Prostate gland (tissue), 2 donors: ENCODE measurements around the gene TMEM204. TPM values are rescaled to one million over a fixed set of nuclear protein-coding genes. Genes with fewer than 3 reads are reported as not detected.

Experiments
- DNase-seq: peaks from one replicate; pipeline ENCODE4 v3.0.0-alpha.2; 2019; ENCODE audit warnings: low spot score
- H3K27ac ChIP-seq, 2 donors: fragments of 200-600 bp; sonication (generic); 2 replicates each; pipeline ENCODE4 v1.5.1; 2017 to 2019
- H3K27me3 ChIP-seq: fragments of 200-600 bp; sonication (generic); replicated peaks from 2 replicates; pipeline ENCODE4 v1.5.1; 2019; ENCODE audit not compliant: insufficient read depth
- H3K36me3 ChIP-seq, 2 donors: fragments of 200-600 bp; sonication (generic); 1 replicate in 1 of 2; 2 replicates in 1 of 2; pipeline versions ENCODE4 v1.5.1 to v1.8.1; 2017 to 2019
- H3K4me1 ChIP-seq: fragments of 200-600 bp; sonication (generic); replicated peaks from 2 replicates; pipeline ENCODE4 v1.5.1; 2019
- H3K4me3 ChIP-seq, 2 donors: fragments of 200-600 bp; sonication (generic); 2 replicates each; pipeline ENCODE4 v1.5.1; 2017 to 2019
- H3K9me3 ChIP-seq: fragments of 200-600 bp; sonication (generic); 2 replicates; pipeline ENCODE4 v1.5.1; 2017
- CTCF ChIP-seq, 4 experiments: fragments of 200-600 bp in 2 of 4; fragments of 450-650 bp in 2 of 4; sonication (generic) in 2 of 4; IDR thresholded peaks; 1 replicate in 3 of 4; 2 replicates in 1 of 4; pipeline ENCODE4 v1.5.1; 2016 to 2019; ENCODE audit warnings: antibody characterized with exemption in 4 of 4, mild to moderate bottlenecking in 2 of 4, moderate library complexity in 2 of 4
- POLR2A ChIP-seq: fragments of 450-650 bp; IDR thresholded peaks from one replicate; pipeline ENCODE4 v1.6.1; 2016; ENCODE audit warnings: antibody characterized with exemption, mild to moderate bottlenecking
- POLR2AphosphoS5 ChIP-seq: sonication (generic); formaldehyde crosslinking; IDR thresholded peaks from one replicate; pipeline ENCODE4 v1.6.1; 2017; ENCODE audit warnings: antibody characterized with exemption
- WGBS: methylation state at CpG from one replicate; pipeline ENCODE4 v1.1.5; 2018; 5-methylcytosine and 5-hydroxymethylcytosine counted together
- intact Hi-C: fragments of 100-400 bp; cut with DNase I; formaldehyde crosslinking; loops from one replicate; pipeline ENCODE4 v1.14.2; 2022
- total RNA-seq, 2 donors: library from RNA; depleted of rRNA; stranded (reverse); fragments of >200 nt; gene quantifications; one replicate each; pipeline ENCODE4 v1.1.0, GENCODE V29; 2016

The TMEM204 gene
- total RNA-seq, 2 donors from 2014 or later, result 20.7 to 33.9 TPM

- Histone ChIP-seq H3K27ac (no peak overlapping the region), H3K4me1 (no peaks in the 10 kb centered on the region), H3K27me3 (no peaks in the 10 kb centered on the region), H3K4me3 (no peak overlapping the region), H3K36me3 (peaks cover 0 to 7% of the 10 kb centered on the region in 2 donors), H3K9me3 (no peaks in the 10 kb centered on the region)
- intact Hi-C loops, result no loop called here
- WGBS, result 88% methylated on average over 37 of the region's 38 CpGs
- DNase-seq, result no peak
- no peak for TF ChIP-seq POLR2A
- TF ChIP-seq POLR2AphosphoS5, result no peak
- TF ChIP-seq CTCF (IDR thresholded peaks at IDR 0.05), result no peak
Observed at GRCh38 chr16:1526608-1527555, 6.6 kb upstream of the TMEM204 start.

- intact Hi-C loops, result no loop called here
- no peak overlapping the region for H3K27ac ChIP-seq
- no peak overlapping the region for H3K4me3 ChIP-seq
- no peaks in the 10 kb centered on the region for H3K9me3 ChIP-seq
- H3K36me3 ChIP-seq, result peaks cover 0 to 7% of the 10 kb centered on the region in 2 donors
- no peak for DNase-seq
- TF ChIP-seq POLR2A (no peak), POLR2AphosphoS5 (no peak), CTCF (IDR thresholded peaks at IDR 0.05) (no peak)
- H3K27me3 ChIP-seq, result no peaks in the 10 kb centered on the region
- 75% methylated on average over 42 of the region's 42 CpGs for WGBS
- no peaks in the 10 kb centered on the region for H3K4me1 ChIP-seq
Observed at GRCh38 chr16:1527836-1528811, 5.3 kb upstream of the TMEM204 start.

GRCh38 chr16:1528921-1529537, 4.4 kb upstream of the TMEM204 start:
- WGBS, result 91% methylated on average over 25 of the region's 29 CpGs
- no peak for TF ChIP-seq POLR2AphosphoS5
- no peak for TF ChIP-seq POLR2A
- no peak for TF ChIP-seq CTCF (IDR thresholded peaks at IDR 0.05)
- H3K36me3 ChIP-seq, result no peaks in the 10 kb centered on the region
- intact Hi-C loops, result no loop called here
- DNase-seq, result no peak
- H3K4me3 ChIP-seq, result no peak overlapping the region
- no peaks in the 10 kb centered on the region for H3K9me3 ChIP-seq
- no peak overlapping the region for H3K27ac ChIP-seq
- H3K27me3 ChIP-seq, result no peaks in the 10 kb centered on the region
- no peaks in the 10 kb centered on the region for H3K4me1 ChIP-seq

- H3K27me3 ChIP-seq, result no peaks in the 10 kb centered on the region
- peak; percentile 55 for DNase-seq
- H3K36me3 ChIP-seq, result no peaks in the 10 kb centered on the region
- TF ChIP-seq POLR2AphosphoS5 (peak; percentile 51), POLR2A (no peak), CTCF (IDR thresholded peaks at IDR 0.05) (no peak)
- no peaks in the 10 kb centered on the region for H3K9me3 ChIP-seq
- peak overlapping the region; percentile 81 to 87 for H3K27ac ChIP-seq
- H3K4me3 ChIP-seq, result no peak overlapping the region
- no peaks in the 10 kb centered on the region for H3K4me1 ChIP-seq
- intact Hi-C loops, result loop anchor here (5.0 kb wide), 1 partner anchor 82 kb away; the partner anchor contains the start of genes CRAMP1 and IFT140
- WGBS, result 52% methylated on average over 27 of the region's 27 CpGs
Observed at GRCh38 chr16:1530349-1530882, 3.0 kb upstream of the TMEM204 start.
